ENCODE measurements around the gene PRIMPOL. TPM values are rescaled to one million over a fixed set of nuclear protein-coding genes. Genes with fewer than 3 reads are reported as not detected.
"Not testable (repeated sequence)": the region's sequence is repeated elsewhere in the genome, so short reads cannot be mapped to it uniquely, and the experiment has no call there.

The PRIMPOL gene
- total RNA-seq, 1 experiment from 2014 or later: 9.4 TPM

DNA sequence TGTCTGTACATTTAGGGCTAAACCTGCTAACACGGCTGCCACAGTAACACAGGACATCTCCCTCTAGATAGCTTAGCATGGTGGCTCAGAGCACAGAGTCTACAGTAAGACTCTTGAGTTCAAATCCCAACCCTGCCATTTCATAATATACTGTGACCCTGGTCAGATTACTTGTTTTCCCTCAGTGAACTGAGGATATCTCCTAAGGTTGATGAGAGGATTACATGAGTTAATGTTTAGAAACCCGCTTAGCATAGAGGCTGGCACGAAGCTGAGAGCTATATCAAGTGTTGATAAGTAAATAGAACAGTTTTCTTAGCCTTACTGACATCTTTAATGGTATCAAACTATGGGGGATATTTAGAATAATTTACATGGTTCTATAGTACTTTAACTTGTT, 37.5 kb upstream of the PRIMPOL start:
- intact Hi-C loops (cut with micrococcal nuclease): no loop called here

DNA sequence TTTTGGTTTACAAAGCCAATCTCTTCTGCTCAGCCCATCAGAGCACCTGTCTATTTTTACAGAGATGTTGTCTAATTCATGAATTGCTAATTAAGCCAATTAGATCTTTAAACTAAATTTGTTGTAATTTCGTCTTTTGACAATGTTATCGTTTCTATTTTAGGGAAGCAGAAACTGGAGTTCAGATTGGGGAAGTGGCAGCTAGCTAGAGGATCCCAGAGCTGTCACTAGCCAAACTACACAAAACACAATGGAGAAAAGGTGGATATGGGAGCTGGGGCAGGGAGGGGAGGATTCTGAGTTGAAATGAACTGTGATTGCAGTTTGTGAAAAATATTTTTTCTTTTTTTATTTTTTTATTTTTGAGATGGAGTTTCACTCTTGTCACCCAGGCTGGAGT, 36.1 kb upstream of the PRIMPOL start:
- no peaks in the 10 kb centered on the region for H3K36me3 ChIP-seq (ENCODE audit: low read depth, low read length)
- no peak overlapping the region for H2AFZ ChIP-seq (ENCODE audit: low read length)
- no peaks in the 10 kb centered on the region for H3F3A ChIP-seq (ENCODE audit: low read length, unreplicated experiment)
- H3K9me2 ChIP-seq (replicated peaks; ENCODE audit: low read length): no peaks in the 10 kb centered on the region
- no peaks in the 10 kb centered on the region for H4K20me1 ChIP-seq (ENCODE audit: low read length)
- intact Hi-C loops (cut with micrococcal nuclease): no loop called here
- DNase-seq (no peak), ATAC-seq (no peak)
- TF ChIP-seq EZH2phosphoT487 (IDR thresholded peaks at IDR 0.05; ENCODE audit: borderline replicate concordance, low read length) (no peak), EZH2 (IDR thresholded peaks at IDR 0.05; ENCODE audit: low read length, unreplicated experiment) (no peak)
- TF ChIP-seq, protein P1, sequence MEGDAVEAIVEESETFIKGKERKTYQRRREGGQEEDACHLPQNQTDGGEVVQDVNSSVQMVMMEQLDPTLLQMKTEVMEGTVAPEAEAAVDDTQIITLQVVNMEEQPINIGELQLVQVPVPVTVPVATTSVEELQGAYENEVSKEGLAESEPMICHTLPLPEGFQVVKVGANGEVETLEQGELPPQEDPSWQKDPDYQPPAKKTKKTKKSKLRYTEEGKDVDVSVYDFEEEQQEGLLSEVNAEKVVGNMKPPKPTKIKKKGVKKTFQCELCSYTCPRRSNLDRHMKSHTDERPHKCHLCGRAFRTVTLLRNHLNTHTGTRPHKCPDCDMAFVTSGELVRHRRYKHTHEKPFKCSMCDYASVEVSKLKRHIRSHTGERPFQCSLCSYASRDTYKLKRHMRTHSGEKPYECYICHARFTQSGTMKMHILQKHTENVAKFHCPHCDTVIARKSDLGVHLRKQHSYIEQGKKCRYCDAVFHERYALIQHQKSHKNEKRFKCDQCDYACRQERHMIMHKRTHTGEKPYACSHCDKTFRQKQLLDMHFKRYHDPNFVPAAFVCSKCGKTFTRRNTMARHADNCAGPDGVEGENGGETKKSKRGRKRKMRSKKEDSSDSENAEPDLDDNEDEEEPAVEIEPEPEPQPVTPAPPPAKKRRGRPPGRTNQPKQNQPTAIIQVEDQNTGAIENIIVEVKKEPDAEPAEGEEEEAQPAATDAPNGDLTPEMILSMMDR (conservative IDR thresholded peaks at IDR 0.05; ENCODE audit: low read depth, low read length): no peak
- H3K27ac ChIP-seq (ENCODE audit: low read length): no peak overlapping the region
- no peak overlapping the region for H3K4me2 ChIP-seq (ENCODE audit: low read length)
- ChIA-PET CTCF (no interaction called here), POLR2A (ENCODE audit: unreplicated experiment) (no interaction called here)
- H3K9me3 ChIP-seq (ENCODE audit: low read length): no peaks in the 10 kb centered on the region
- H3K9ac ChIP-seq (ENCODE audit: low read length): no peak overlapping the region
- no peaks in the 10 kb centered on the region for H3K4me1 ChIP-seq (ENCODE audit: insufficient read depth, low read length)
- no peaks in the 10 kb centered on the region for H3K79me2 ChIP-seq (ENCODE audit: low read length)
- no TSS peak for BruUV-seq (replicated peaks)
- H3K4me3 ChIP-seq (ENCODE audit: low read length): no peak overlapping the region
- H3K27me3 ChIP-seq (ENCODE audit: low read length): no peaks in the 10 kb centered on the region

More for the DNA sequence above, 37.5 kb upstream of the PRIMPOL start:
- DNase-seq: no peak
- no peaks in the 10 kb centered on the region for H3K9me2 ChIP-seq (replicated peaks; ENCODE audit: low read length)
- no peak overlapping the region for H3K4me2 ChIP-seq (ENCODE audit: low read length)
- H3K27me3 ChIP-seq (ENCODE audit: low read length): no peaks in the 10 kb centered on the region
- H3K79me2 ChIP-seq (ENCODE audit: low read length): no peaks in the 10 kb centered on the region
- H3K27ac ChIP-seq (ENCODE audit: low read length): no peak overlapping the region
- no TSS peak for BruUV-seq (replicated peaks)
- no peaks in the 10 kb centered on the region for H3F3A ChIP-seq (ENCODE audit: low read length, unreplicated experiment)
- CTCF ChIA-PET: no interaction called here
- H4K20me1 ChIP-seq (ENCODE audit: low read length): no peaks in the 10 kb centered on the region
- H3K36me3 ChIP-seq (ENCODE audit: low read depth, low read length): no peaks in the 10 kb centered on the region
- POLR2A ChIA-PET (ENCODE audit: unreplicated experiment): interaction anchor here (0.6 kb wide), 1 partner anchor 92 kb away, joined by 9 read pairs; no protein-coding TSS in a partner anchor
- ATAC-seq: no peak
- H3K4me3 ChIP-seq (ENCODE audit: low read length): no peak overlapping the region
- H3K9me3 ChIP-seq (ENCODE audit: low read length): no peaks in the 10 kb centered on the region
- TF ChIP-seq, protein P1 (conservative IDR thresholded peaks at IDR 0.05; ENCODE audit: low read depth, low read length): no peak
- TF ChIP-seq EZH2 (IDR thresholded peaks at IDR 0.05; ENCODE audit: low read length, unreplicated experiment) (no peak), EZH2phosphoT487 (IDR thresholded peaks at IDR 0.05; ENCODE audit: borderline replicate concordance, low read length) (no peak)
- H2AFZ ChIP-seq (ENCODE audit: low read length): no peak overlapping the region
- H3K4me1 ChIP-seq (ENCODE audit: insufficient read depth, low read length): no peaks in the 10 kb centered on the region
- H3K9ac ChIP-seq (ENCODE audit: low read length): no peak overlapping the region

DNA sequence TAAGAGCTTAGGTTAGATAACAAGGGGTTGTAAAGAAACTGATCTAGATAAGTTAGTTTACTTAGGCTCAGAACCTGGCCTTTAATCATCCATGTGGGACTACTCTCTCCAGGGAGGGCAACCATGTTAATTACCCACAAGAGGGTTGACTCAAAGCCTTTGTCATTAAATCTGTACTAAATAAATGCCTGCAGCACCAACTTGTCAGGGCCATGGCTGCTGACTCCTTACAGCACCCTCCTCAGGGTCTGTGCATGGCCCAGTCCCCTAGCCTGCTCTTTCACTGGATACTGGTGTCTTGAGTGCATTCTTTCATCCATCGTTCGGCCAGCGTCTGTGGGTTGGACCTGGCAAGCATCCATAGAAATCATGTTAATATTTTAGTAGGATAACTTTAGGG, 35.0 kb upstream of the PRIMPOL start:
- Histone ChIP-seq H3K9me3 (ENCODE audit: low read length) (no peaks in the 10 kb centered on the region), H3K9ac (ENCODE audit: low read length) (no peak overlapping the region), H3K9me2 (replicated peaks; ENCODE audit: low read length) (no peaks in the 10 kb centered on the region), H3K27me3 (ENCODE audit: low read length) (no peaks in the 10 kb centered on the region), H3F3A (ENCODE audit: low read length, unreplicated experiment) (no peaks in the 10 kb centered on the region), H3K79me2 (ENCODE audit: low read length) (no peaks in the 10 kb centered on the region), H3K36me3 (ENCODE audit: low read depth, low read length) (no peaks in the 10 kb centered on the region), H3K27ac (ENCODE audit: low read length) (no peak overlapping the region), H3K4me2 (ENCODE audit: low read length) (no peak overlapping the region), H4K20me1 (ENCODE audit: low read length) (no peaks in the 10 kb centered on the region), H2AFZ (ENCODE audit: low read length) (no peak overlapping the region), H3K4me1 (ENCODE audit: insufficient read depth, low read length) (no peaks in the 10 kb centered on the region), H3K4me3 (ENCODE audit: low read length) (no peak overlapping the region)
- CTCF ChIA-PET: no interaction called here
- TF ChIP-seq EZH2 (IDR thresholded peaks at IDR 0.05; ENCODE audit: low read length, unreplicated experiment) (no peak), EZH2phosphoT487 (IDR thresholded peaks at IDR 0.05; ENCODE audit: borderline replicate concordance, low read length) (no peak)
- TF ChIP-seq, protein P1 (conservative IDR thresholded peaks at IDR 0.05; ENCODE audit: low read depth, low read length): no peak
- DNase-seq (no peak), ATAC-seq (no peak)
- no TSS peak for BruUV-seq (replicated peaks)
- intact Hi-C loops (cut with micrococcal nuclease): no loop called here
- POLR2A ChIA-PET (ENCODE audit: unreplicated experiment): no interaction called here

DNA sequence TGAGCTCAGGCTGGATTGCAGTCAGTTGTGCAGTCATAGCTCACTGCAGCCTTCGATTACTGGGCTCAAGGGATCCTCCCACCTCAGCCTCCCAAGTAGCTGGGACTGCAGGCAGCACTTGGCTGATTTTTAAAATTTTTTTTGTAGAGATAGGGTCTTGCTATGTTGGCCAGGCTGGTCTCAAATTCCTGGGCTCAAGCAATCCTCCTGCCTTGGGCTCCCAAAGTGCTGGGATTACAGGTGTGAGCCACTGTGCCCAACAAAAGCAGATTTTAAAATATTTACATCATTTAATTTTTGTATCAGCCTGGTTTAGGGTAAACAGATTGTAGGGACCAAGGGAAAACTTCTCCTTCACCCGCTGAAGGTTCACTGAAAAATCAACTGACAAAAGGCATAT, 33.4 kb upstream of the PRIMPOL start:
- intact Hi-C loops (cut with micrococcal nuclease): not testable (repeated sequence)

More for the DNA sequence above, 33.4 kb upstream of the PRIMPOL start:
- H3F3A ChIP-seq (ENCODE audit: low read length, unreplicated experiment); H3K4me2 ChIP-seq (ENCODE audit: low read length); POLR2A ChIA-PET (ENCODE audit: unreplicated experiment); H3K27ac ChIP-seq (ENCODE audit: low read length); DNase-seq; ATAC-seq; BruUV-seq (replicated peaks); H3K4me3 ChIP-seq (ENCODE audit: low read length); H4K20me1 ChIP-seq (ENCODE audit: low read length); H3K36me3 ChIP-seq (ENCODE audit: low read depth, low read length); H3K9me3 ChIP-seq (ENCODE audit: low read length); H2AFZ ChIP-seq (ENCODE audit: low read length); H3K4me1 ChIP-seq (ENCODE audit: insufficient read depth, low read length); CTCF ChIA-PET; H3K27me3 ChIP-seq (ENCODE audit: low read length); H3K79me2 ChIP-seq (ENCODE audit: low read length); H3K9ac ChIP-seq (ENCODE audit: low read length); H3K9me2 ChIP-seq (replicated peaks; ENCODE audit: low read length): not testable (repeated sequence)
